ENCODE results near the gene PLEKHH1. TPM values are rescaled to one million over a fixed set of nuclear protein-coding genes. Genes with fewer than 3 reads are reported as not detected.

PLEKHH1 gene
- polyA plus RNA-seq, 1 donor from 2014 or later = 34.1 TPM

DNA sequence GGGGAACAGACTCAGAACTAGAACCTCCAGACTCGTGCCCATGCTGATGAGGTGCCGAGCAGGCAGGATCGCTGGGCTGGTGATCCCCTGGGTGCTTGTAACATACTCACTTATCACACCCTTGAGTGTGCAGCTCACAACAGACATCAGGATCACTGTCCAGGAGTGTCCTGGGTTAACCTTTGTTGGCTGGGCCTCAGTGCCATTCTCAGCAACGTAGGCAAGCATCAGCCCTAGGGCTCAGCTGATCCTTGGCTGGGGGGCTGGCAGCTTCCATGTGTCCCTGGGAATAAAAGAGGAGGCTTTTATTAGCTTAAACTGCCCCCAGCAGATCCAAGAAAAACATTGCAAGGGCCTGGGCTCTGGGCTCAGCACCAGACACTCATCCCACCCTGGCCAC is 46.2 kb upstream of the PLEKHH1 start:
- H3K27ac ChIP-seq (ENCODE audit: low read length) = no peak overlapping the region
- no peak overlapping the region for H2AFZ ChIP-seq (ENCODE audit: low read depth, low read length)
- no peaks in the 10 kb centered on the region for H3F3A ChIP-seq (ENCODE audit: insufficient read depth, low read length, poor library complexity, severe bottlenecking)
- H3K27me3 ChIP-seq (ENCODE audit: insufficient read depth, low read depth, low read length) = no peaks in the 10 kb centered on the region
- H3K79me2 ChIP-seq (replicated peaks; ENCODE audit: insufficient read depth, low read length) = no peaks in the 10 kb centered on the region
- TF ChIP-seq POLR2AphosphoS5 (IDR thresholded peaks at IDR 0.05) (no peak), SMC3 (conservative IDR thresholded peaks at IDR 0.05; ENCODE audit: poor library complexity) (no peak), EZH2 (IDR thresholded peaks at IDR 0.05; ENCODE audit: borderline replicate concordance, insufficient read depth, low read length, poor library complexity, severe bottlenecking) (no peak), TAF1 (IDR thresholded peaks at IDR 0.05; ENCODE audit: low read depth) (no peak), EP300 (conservative IDR thresholded peaks at IDR 0.05; ENCODE audit: poor library complexity, severe bottlenecking) (no peak), MXI1 (conservative IDR thresholded peaks at IDR 0.05; ENCODE audit: poor library complexity, severe bottlenecking) (no peak), RAD21 (conservative IDR thresholded peaks at IDR 0.05) (no peak)
- TF ChIP-seq, protein P1, sequence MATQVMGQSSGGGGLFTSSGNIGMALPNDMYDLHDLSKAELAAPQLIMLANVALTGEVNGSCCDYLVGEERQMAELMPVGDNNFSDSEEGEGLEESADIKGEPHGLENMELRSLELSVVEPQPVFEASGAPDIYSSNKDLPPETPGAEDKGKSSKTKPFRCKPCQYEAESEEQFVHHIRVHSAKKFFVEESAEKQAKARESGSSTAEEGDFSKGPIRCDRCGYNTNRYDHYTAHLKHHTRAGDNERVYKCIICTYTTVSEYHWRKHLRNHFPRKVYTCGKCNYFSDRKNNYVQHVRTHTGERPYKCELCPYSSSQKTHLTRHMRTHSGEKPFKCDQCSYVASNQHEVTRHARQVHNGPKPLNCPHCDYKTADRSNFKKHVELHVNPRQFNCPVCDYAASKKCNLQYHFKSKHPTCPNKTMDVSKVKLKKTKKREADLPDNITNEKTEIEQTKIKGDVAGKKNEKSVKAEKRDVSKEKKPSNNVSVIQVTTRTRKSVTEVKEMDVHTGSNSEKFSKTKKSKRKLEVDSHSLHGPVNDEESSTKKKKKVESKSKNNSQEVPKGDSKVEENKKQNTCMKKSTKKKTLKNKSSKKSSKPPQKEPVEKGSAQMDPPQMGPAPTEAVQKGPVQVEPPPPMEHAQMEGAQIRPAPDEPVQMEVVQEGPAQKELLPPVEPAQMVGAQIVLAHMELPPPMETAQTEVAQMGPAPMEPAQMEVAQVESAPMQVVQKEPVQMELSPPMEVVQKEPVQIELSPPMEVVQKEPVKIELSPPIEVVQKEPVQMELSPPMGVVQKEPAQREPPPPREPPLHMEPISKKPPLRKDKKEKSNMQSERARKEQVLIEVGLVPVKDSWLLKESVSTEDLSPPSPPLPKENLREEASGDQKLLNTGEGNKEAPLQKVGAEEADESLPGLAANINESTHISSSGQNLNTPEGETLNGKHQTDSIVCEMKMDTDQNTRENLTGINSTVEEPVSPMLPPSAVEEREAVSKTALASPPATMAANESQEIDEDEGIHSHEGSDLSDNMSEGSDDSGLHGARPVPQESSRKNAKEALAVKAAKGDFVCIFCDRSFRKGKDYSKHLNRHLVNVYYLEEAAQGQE (IDR thresholded peaks at IDR 0.05; ENCODE audit: borderline replicate concordance) = no peak
- TF ChIP-seq, protein P2, sequence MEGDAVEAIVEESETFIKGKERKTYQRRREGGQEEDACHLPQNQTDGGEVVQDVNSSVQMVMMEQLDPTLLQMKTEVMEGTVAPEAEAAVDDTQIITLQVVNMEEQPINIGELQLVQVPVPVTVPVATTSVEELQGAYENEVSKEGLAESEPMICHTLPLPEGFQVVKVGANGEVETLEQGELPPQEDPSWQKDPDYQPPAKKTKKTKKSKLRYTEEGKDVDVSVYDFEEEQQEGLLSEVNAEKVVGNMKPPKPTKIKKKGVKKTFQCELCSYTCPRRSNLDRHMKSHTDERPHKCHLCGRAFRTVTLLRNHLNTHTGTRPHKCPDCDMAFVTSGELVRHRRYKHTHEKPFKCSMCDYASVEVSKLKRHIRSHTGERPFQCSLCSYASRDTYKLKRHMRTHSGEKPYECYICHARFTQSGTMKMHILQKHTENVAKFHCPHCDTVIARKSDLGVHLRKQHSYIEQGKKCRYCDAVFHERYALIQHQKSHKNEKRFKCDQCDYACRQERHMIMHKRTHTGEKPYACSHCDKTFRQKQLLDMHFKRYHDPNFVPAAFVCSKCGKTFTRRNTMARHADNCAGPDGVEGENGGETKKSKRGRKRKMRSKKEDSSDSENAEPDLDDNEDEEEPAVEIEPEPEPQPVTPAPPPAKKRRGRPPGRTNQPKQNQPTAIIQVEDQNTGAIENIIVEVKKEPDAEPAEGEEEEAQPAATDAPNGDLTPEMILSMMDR (IDR thresholded peaks at IDR 0.05; ENCODE audit: poor library complexity, severe bottlenecking) = no peak
- H3K9me3 ChIP-seq (ENCODE audit: low read length) = no peaks in the 10 kb centered on the region
- H4K20me1 ChIP-seq (ENCODE audit: insufficient read depth) = no peaks in the 10 kb centered on the region
- no peak overlapping the region for H3K9ac ChIP-seq (ENCODE audit: low read length)
- H3K9me2 ChIP-seq (ENCODE audit: insufficient read depth, low read length) = no peaks in the 10 kb centered on the region
- H3K36me3 ChIP-seq (ENCODE audit: insufficient read depth, low read length) = no peaks in the 10 kb centered on the region
- H3K4me2 ChIP-seq (ENCODE audit: low read length) = no peak overlapping the region
- no peak overlapping the region for H3K4me3 ChIP-seq (ENCODE audit: low read length)

DNA sequence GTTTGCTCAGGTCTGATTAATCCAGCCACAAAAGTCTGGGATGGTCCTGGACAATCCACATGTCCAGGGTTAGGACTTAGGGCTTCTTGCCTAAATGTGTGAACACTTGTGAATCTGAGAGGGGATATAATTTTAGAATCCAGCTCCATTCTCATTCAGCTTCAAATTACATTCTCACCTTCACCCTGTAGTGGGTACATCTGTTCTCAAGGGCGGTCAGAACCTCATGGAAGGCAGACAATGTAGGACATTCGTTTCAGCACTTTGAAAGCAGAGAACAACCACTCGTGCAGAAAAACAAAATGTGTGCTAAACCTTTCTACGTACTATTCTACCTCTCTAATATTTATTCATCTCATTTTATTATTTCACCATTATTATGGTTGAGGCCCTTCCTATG is 45.8 kb upstream of the PLEKHH1 start:
- H3K27ac ChIP-seq (ENCODE audit: low read length) = no peak overlapping the region
- no peaks in the 10 kb centered on the region for H4K20me1 ChIP-seq (ENCODE audit: insufficient read depth)
- H3K36me3 ChIP-seq (ENCODE audit: insufficient read depth, low read length) = no peaks in the 10 kb centered on the region
- TF ChIP-seq TAF1 (IDR thresholded peaks at IDR 0.05; ENCODE audit: low read depth) (no peak), MXI1 (conservative IDR thresholded peaks at IDR 0.05; ENCODE audit: poor library complexity, severe bottlenecking) (no peak), POLR2AphosphoS5 (IDR thresholded peaks at IDR 0.05) (no peak), RAD21 (conservative IDR thresholded peaks at IDR 0.05) (no peak), EP300 (conservative IDR thresholded peaks at IDR 0.05; ENCODE audit: poor library complexity, severe bottlenecking) (no peak), EZH2 (IDR thresholded peaks at IDR 0.05; ENCODE audit: borderline replicate concordance, insufficient read depth, low read length, poor library complexity, severe bottlenecking) (no peak), SMC3 (conservative IDR thresholded peaks at IDR 0.05; ENCODE audit: poor library complexity) (no peak)
- TF ChIP-seq, protein P1 (IDR thresholded peaks at IDR 0.05; ENCODE audit: borderline replicate concordance) = no peak
- TF ChIP-seq, protein P2 (IDR thresholded peaks at IDR 0.05; ENCODE audit: poor library complexity, severe bottlenecking) = no peak
- no peak overlapping the region for H2AFZ ChIP-seq (ENCODE audit: low read depth, low read length)
- no peaks in the 10 kb centered on the region for H3F3A ChIP-seq (ENCODE audit: insufficient read depth, low read length, poor library complexity, severe bottlenecking)
- no peaks in the 10 kb centered on the region for H3K79me2 ChIP-seq (replicated peaks; ENCODE audit: insufficient read depth, low read length)
- no peaks in the 10 kb centered on the region for H3K9me2 ChIP-seq (ENCODE audit: insufficient read depth, low read length)
- H3K27me3 ChIP-seq (ENCODE audit: insufficient read depth, low read depth, low read length) = no peaks in the 10 kb centered on the region
- no peak overlapping the region for H3K4me2 ChIP-seq (ENCODE audit: low read length)
- no peak overlapping the region for H3K9ac ChIP-seq (ENCODE audit: low read length)
- H3K9me3 ChIP-seq (ENCODE audit: low read length) = no peaks in the 10 kb centered on the region
- H3K4me3 ChIP-seq (ENCODE audit: low read length) = no peak overlapping the region

Measured in neural cell (in vitro differentiated cells).